Neural progenitor cell (in vitro differentiated cells): ENCODE measurements around the gene ANXA8. TPM values are rescaled to one million over a fixed set of nuclear protein-coding genes. Genes with fewer than 3 reads are reported as not detected.
"Not testable (repeated sequence)": the region's sequence is repeated elsewhere in the genome, so short reads cannot be mapped to it uniquely, and the experiment has no call there.

ENCODE experiments used
- DNase-seq: peaks from one replicate; pipeline ENCODE4 v3.0.0-alpha.2; 2016; ENCODE audit warnings: low spot score
- H2AFZ ChIP-seq: fragments of 200-600 bp; sonication (generic); replicated peaks from 2 replicates; pipeline ENCODE4 v1.6.1; 2016; ENCODE audit warnings: antibody characterized with exemption
- H3F3A ChIP-seq: fragments of 200-600 bp; sonication (generic); 2 replicates; pipeline ENCODE4 v1.6.1; 2016; ENCODE audit warnings: antibody characterized with exemption, low read depth
- H3K27ac ChIP-seq: fragments of 200-600 bp; sonication (generic); 2 replicates; pipeline ENCODE4 v1.5.1; 2016; ENCODE audit warnings: mild to moderate bottlenecking
- H3K27me3 ChIP-seq: fragments of 200-600 bp; sonication (generic); 2 replicates; pipeline ENCODE4 v1.6.1; 2016; ENCODE audit warnings: mild to moderate bottlenecking, moderate library complexity
- H3K36me3 ChIP-seq: fragments of 200-600 bp; sonication (generic); 2 replicates; pipeline ENCODE4 v1.5.1; 2016
- H3K4me1 ChIP-seq: fragments of 200-600 bp; sonication (generic); 2 replicates; pipeline ENCODE4 v1.6.1; 2016; ENCODE audit warnings: mixed run types
- H3K4me2 ChIP-seq: fragments of 200-600 bp; sonication (generic); 2 replicates; pipeline ENCODE4 v1.6.1; 2016
- H3K4me3 ChIP-seq: fragments of 200-600 bp; sonication (generic); 2 replicates; pipeline ENCODE4 v1.5.1; 2016
- H3K79me2 ChIP-seq: fragments of 200-600 bp; sonication (generic); 2 replicates; pipeline ENCODE4 v1.6.1; 2016; ENCODE audit warnings: low read depth
- H3K9ac ChIP-seq: fragments of 200-600 bp; sonication (generic); 2 replicates; pipeline ENCODE4 v1.6.1; 2016
- H3K9me3 ChIP-seq: fragments of 200-600 bp; sonication (generic); 2 replicates; pipeline ENCODE4 v1.5.1; 2016; ENCODE audit warnings: low read depth
- H4K20me1 ChIP-seq: fragments of 200-600 bp; sonication (generic); 2 replicates; pipeline ENCODE4 v1.6.1; 2016; ENCODE audit warnings: low read depth
- H3K27ac Mint-ChIP-seq: 3 replicates; pipeline ENCODE4 v1.8.0; 2021; ENCODE audit warnings: mixed read lengths
- H3K27me3 Mint-ChIP-seq: 2 replicates; pipeline ENCODE4 v1.8.0; 2022; ENCODE audit warnings: low read depth, mild to moderate bottlenecking, inconsistent platforms, moderate library complexity, mixed read lengths; ENCODE audit not compliant: insufficient read depth
- H3K36me3 Mint-ChIP-seq: 3 replicates; pipeline ENCODE4 v1.8.0; 2021; ENCODE audit warnings: mixed read lengths
- H3K4me1 Mint-ChIP-seq: 3 replicates; pipeline ENCODE4 v1.8.0; 2021; ENCODE audit warnings: mixed read lengths
- H3K4me3 Mint-ChIP-seq: 3 replicates; pipeline ENCODE4 v1.8.0; 2021; ENCODE audit warnings: mild to moderate bottlenecking, moderate library complexity, mixed read lengths
- H3K9me3 Mint-ChIP-seq: 3 replicates; pipeline ENCODE4 v1.8.0; 2020; ENCODE audit warnings: mixed read lengths
- total RNA-seq: library from RNA; depleted of rRNA; stranded (reverse); fragments of >200 nt; gene quantifications from 2 replicates; pipeline ENCODE4 v1.2.3, GENCODE V29; 2015; ENCODE audit warnings: low replicate concordance

ANXA8 gene
- total RNA-seq, 1 donor from 2014 or later, result not detected

GRCh38 chr10:47472647-47473046, 11.3 kb downstream of the ANXA8 start:
- not testable (repeated sequence) for H3K4me1 Mint-ChIP-seq, H3K4me2 ChIP-seq, H3K36me3 Mint-ChIP-seq, H3K9me3 Mint-ChIP-seq, H3K9ac ChIP-seq, H2AFZ ChIP-seq, H3K9me3 ChIP-seq, H3K27me3 Mint-ChIP-seq, H3K27me3 ChIP-seq, H3F3A ChIP-seq, DNase-seq, H3K36me3 ChIP-seq, H3K4me1 ChIP-seq, H4K20me1 ChIP-seq, H3K4me3 Mint-ChIP-seq, H3K79me2 ChIP-seq, H3K27ac ChIP-seq, H3K4me3 ChIP-seq, H3K27ac Mint-ChIP-seq

- not testable (repeated sequence) for H3K4me1 Mint-ChIP-seq, H3K9me3 Mint-ChIP-seq, H3K27me3 ChIP-seq, H3K9me3 ChIP-seq, H3K4me2 ChIP-seq, H3K27me3 Mint-ChIP-seq, H3K4me3 ChIP-seq, H2AFZ ChIP-seq, H3F3A ChIP-seq, DNase-seq, H3K9ac ChIP-seq, H3K27ac Mint-ChIP-seq, H3K36me3 Mint-ChIP-seq, H3K27ac ChIP-seq, H3K4me1 ChIP-seq, H3K79me2 ChIP-seq, H3K36me3 ChIP-seq, H4K20me1 ChIP-seq, H3K4me3 Mint-ChIP-seq
Observed at GRCh38 chr10:47472072-47472471, 11.8 kb downstream of the ANXA8 start.

DNA sequence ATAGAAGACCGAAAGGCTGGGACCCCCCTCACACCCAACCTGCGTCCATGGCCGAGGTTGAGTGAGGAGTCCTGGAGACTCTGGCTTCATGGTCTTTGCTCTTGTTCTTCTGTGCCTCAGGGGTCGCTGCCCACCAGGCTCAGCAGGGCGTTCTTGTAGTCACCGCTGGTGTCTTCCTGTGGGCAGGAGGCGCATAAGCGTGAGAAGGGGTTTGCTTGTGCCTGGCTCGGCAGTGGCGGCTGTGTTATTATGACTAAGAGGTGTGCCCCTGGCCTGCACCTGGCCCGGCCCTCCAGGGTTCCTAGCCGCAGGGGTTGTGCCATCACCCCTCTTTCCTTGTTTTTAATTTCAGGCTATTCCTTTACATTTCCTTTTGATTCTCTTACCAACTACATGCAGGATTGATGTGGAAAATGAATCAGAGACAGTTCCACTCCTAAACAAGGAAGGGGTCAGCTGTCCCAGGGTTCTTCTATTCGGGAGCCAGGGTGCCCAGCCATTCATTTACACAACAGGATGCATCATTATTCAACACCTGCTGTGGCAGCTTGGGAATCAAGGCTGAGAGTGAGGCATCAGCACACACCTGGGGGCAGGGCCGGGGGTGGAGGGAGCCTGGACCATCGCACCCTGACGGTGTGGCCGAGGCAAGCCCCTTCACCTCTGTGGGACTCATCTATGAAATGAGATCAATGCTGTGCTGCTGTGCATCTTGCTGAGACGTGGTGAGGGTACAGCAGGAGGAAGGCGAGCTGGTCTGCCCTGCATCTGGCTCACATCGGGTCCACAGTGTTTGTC, 15.0 kb downstream of the ANXA8 start:
- not testable (repeated sequence) for H3K9me3 Mint-ChIP-seq, H4K20me1 ChIP-seq, H3K79me2 ChIP-seq, H3K9ac ChIP-seq, H3K36me3 ChIP-seq, H3K27me3 ChIP-seq, H3K4me3 ChIP-seq, H3K4me1 Mint-ChIP-seq, H3K27me3 Mint-ChIP-seq, H3K36me3 Mint-ChIP-seq, H3K4me3 Mint-ChIP-seq, H3K27ac Mint-ChIP-seq, H3K4me2 ChIP-seq, DNase-seq, H2AFZ ChIP-seq, H3F3A ChIP-seq, H3K27ac ChIP-seq, H3K9me3 ChIP-seq, H3K4me1 ChIP-seq

GRCh38 chr10:47467957-47468356, 16.0 kb downstream of the ANXA8 start:
- not testable (repeated sequence) for H3K27me3 Mint-ChIP-seq, H3K27ac ChIP-seq, H3K27ac Mint-ChIP-seq, H3K4me3 Mint-ChIP-seq, H3K4me3 ChIP-seq, H3K4me1 Mint-ChIP-seq, H3K9ac ChIP-seq, H3K27me3 ChIP-seq, H4K20me1 ChIP-seq, H3K9me3 ChIP-seq, H3K9me3 Mint-ChIP-seq, H3F3A ChIP-seq, H3K4me2 ChIP-seq, H2AFZ ChIP-seq, H3K36me3 Mint-ChIP-seq, DNase-seq, H3K36me3 ChIP-seq, H3K79me2 ChIP-seq, H3K4me1 ChIP-seq

DNA sequence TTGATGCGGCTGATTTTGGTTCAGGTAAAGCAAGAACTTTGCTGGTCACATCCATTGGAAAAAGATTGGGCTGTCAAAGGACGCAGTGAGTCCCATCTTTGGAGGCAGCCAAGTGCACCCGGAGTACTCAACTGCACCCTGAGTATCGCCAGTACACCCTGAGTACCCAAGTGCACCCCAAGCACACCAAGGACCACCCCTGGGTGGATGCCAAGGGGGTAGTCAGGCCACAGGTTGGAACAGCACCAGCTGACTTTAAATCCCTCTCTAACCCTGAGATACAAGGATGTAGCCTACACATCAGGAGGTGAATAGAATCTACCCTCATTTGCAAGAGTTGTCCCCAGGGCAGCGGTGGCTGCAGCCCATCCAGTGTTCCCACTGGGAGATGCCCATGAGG, 16.5 kb downstream of the ANXA8 start:
- not testable (repeated sequence) for H3K27me3 ChIP-seq, H3K79me2 ChIP-seq, H2AFZ ChIP-seq, H3K4me1 Mint-ChIP-seq, H3K27ac Mint-ChIP-seq, H3K36me3 ChIP-seq, H3F3A ChIP-seq, H3K4me2 ChIP-seq, H3K4me3 Mint-ChIP-seq, H3K27me3 Mint-ChIP-seq, H3K36me3 Mint-ChIP-seq, DNase-seq, H3K9me3 Mint-ChIP-seq, H3K4me3 ChIP-seq, H3K9me3 ChIP-seq, H3K4me1 ChIP-seq, H3K9ac ChIP-seq, H4K20me1 ChIP-seq, H3K27ac ChIP-seq

DNA sequence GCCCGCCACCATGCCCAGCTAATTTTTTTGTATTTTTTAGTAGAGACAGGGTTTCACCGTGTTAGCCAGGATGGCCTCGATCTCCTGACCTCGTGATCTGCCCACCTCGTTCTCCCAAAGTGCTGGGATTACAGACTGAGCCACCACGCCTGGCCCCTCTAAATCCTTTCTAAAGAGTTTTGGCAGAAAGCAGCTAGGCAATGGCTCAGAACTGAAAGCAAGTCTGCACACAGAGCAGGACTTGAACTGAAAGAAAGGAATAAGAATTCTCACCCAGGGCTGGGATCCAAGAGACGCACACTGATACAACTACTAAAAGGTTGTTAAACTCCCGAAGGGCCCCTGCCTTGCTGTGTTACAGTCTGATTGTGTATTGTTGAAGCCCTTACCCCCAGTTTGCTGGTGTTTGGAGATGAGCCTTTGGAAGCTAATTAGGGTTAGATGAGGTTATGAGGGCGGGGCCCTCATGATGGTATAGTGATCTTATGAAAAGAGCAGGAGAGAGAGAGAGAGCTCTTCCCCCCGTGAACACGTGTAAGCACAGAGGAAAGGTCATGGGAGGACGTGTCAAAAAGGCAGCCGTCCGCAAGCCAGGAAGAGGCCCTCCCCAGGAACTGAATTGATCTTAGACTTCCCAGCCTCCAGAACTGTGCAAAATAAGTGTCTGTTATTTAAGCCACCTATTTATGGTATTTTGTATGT, 18.5 kb downstream of the ANXA8 start:
- not testable (repeated sequence) for H3K4me1 Mint-ChIP-seq, H3K4me3 ChIP-seq, H3K36me3 Mint-ChIP-seq, H4K20me1 ChIP-seq, H3K36me3 ChIP-seq, H3K9ac ChIP-seq, DNase-seq, H3K27ac Mint-ChIP-seq, H3K4me3 Mint-ChIP-seq, H3K9me3 ChIP-seq, H3K27me3 ChIP-seq, H2AFZ ChIP-seq, H3K27ac ChIP-seq, H3F3A ChIP-seq, H3K9me3 Mint-ChIP-seq, H3K4me2 ChIP-seq, H3K4me1 ChIP-seq, H3K79me2 ChIP-seq, H3K27me3 Mint-ChIP-seq

GRCh38 chr10:47462577-47463358, 21.1 kb downstream of the ANXA8 start:
- H3K4me3 ChIP-seq, H2AFZ ChIP-seq, H3K4me1 ChIP-seq, DNase-seq, H4K20me1 ChIP-seq, H3K4me3 Mint-ChIP-seq, H3K27me3 Mint-ChIP-seq, H3K9me3 ChIP-seq, H3K36me3 Mint-ChIP-seq, H3K9ac ChIP-seq, H3K27ac Mint-ChIP-seq, H3K27me3 ChIP-seq, H3K36me3 ChIP-seq, H3K9me3 Mint-ChIP-seq, H3K79me2 ChIP-seq, H3K27ac ChIP-seq, H3K4me2 ChIP-seq, H3F3A ChIP-seq, H3K4me1 Mint-ChIP-seq: not testable (repeated sequence)
